Activated CD4-positive, alpha-beta T cell treated with anti-CD3 and anti-CD28 coated beads for 1 hour (primary cell): ENCODE results near the gene GTSE1.
"Not testable (repeated sequence)": the region's sequence is repeated elsewhere in the genome, so short reads cannot be mapped to it uniquely, and the experiment has no call there.

Source experiments
- DNase-seq: peaks from one replicate; pipeline ENCODE4 v3.0.0-alpha.2; 2020

GTSE1 gene, protein sequence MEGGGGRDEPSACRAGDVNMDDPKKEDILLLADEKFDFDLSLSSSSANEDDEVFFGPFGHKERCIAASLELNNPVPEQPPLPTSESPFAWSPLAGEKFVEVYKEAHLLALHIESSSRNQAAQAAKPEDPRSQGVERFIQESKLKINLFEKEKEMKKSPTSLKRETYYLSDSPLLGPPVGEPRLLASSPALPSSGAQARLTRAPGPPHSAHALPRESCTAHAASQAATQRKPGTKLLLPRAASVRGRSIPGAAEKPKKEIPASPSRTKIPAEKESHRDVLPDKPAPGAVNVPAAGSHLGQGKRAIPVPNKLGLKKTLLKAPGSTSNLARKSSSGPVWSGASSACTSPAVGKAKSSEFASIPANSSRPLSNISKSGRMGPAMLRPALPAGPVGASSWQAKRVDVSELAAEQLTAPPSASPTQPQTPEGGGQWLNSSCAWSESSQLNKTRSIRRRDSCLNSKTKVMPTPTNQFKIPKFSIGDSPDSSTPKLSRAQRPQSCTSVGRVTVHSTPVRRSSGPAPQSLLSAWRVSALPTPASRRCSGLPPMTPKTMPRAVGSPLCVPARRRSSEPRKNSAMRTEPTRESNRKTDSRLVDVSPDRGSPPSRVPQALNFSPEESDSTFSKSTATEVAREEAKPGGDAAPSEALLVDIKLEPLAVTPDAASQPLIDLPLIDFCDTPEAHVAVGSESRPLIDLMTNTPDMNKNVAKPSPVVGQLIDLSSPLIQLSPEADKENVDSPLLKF

DNA sequence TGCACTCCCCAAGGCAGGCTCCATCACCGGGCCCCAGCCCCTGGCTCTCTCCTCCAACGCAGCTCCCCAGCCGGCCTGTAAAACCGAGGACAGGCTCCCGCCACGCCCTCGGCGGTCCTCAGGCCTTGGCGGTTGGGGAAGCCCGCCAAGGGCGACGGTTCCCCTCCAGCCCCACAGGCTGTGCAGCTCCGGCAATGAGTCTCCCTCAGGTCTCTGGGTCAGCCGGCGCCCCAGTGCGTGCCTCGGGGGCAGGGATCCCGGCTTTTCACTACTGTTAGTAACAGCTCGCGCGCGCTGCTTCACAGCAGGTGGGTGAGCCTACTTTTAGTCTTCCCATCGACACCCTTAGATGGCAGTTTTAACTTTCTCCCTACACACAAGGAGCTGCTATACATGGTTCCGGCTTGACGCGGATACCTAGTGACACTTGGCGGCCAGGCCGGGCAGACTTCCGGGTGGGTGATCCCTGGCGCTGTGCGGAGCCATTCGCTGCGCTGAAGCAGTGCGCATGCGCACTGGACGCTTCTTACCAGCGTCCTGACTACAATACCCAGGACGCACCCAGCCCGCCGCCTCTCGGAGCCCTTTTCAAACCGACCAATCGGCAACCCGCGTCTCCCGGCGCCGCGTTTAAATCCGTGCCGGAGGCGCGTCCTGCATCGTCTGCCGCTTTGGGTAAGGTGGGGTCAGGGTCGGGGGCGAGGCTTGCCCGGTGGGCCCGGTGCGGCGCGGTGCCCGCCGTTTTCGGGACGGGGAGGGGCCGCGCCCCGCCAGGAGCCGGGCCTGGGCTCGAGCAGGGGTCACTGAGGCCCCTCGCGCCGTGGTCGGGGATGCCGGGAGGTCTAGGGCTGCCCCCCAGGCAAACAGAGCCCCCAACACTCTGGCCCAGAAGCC, at the start of gene GTSE1:
GTSE1 (plus strand) TSS at position 614 of the 894 bp plus-strand sequence. CDS start 531 bp downstream, outside the sequence.
- peak; percentile 96 for DNase-seq

DNA sequence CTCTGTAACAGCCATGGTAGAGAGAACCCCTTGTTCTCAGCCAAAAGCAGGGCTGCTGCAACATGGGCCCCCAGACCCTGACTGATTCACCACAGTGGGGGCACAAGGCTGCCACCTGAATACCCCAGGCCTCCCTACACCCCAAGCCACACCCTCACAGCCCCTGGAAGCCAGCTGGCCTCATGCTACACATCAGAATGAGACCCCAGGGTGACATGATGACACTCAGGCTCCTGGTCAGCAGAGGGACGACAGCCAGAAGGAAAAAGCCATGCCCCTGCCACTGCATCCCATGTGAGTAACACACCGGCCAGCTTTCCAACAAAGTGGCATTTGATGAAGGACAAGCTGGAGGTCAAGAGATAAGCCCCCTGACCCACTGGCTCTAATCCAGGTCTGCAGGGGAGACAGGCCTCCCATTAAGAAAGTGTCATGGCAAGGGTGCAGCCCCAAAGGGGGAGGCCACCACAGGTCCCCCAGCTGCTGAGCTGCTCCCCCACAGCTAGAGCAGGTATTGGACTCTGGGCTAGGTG, 49.2 kb upstream of the GTSE1 start:
- no peak for DNase-seq

DNA sequence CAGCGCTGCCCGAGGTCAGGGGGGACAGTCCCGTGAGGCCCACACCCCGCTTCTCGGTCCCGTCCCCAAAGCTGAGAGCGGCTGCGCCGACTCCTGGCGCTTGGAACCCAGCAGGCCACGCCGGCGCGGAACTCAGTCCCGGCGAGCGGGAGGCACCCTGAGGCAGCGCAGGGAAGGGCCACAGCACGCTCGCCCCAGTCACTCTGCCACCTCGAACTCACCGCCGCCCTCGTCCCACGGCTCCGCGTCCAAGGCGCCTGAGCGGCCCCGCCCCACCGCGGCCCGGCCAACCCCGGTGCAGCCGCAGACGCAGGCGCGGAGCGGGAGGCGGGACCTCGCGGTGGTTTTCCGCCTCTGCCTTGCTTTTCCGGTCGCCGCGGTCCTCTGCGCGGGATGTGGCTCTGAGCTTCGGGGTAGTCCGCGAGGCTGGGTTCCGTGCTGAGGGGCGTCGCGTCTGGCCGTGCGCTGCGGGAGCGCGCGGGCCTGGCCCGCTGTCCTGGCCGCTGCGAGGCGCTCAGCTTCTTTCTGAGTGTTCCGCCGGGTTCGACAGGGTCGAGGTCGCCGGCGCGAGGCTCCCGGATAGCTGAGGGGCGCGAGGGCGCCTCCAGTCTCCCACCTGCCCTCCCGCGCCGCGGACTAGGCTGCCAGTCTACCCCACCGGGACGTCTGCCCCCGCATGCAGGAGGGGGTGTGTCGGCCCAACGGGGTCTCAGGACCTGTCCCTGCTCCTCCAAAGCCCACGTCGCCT, 46.5 kb upstream of the GTSE1 start, which contains the start of gene CDPF1:
CDPF1 (minus strand) TSS at position 259 of the 748 bp plus-strand sequence. CDS start 2,009 bp downstream, outside the sequence.
- DNase-seq, result peak; percentile 86

DNA sequence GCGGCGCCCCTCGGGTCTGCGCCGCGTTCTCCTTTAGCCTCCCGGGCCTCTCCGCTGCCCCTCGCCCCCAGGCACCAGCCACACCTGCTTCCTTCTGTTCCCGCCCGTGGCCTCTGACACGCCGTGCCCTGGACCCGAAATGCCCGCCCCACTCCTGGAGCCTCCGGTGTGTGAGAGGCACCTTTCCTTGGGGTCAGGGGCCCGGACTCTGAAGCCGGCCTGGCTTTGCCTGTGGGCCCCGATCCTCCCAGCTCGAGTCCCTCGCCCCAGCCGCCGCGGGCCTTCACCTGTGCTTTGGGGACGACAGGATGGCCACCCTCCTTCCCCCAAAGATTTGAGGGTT, 45.9 kb upstream of the GTSE1 start:
- no peak for DNase-seq

DNA sequence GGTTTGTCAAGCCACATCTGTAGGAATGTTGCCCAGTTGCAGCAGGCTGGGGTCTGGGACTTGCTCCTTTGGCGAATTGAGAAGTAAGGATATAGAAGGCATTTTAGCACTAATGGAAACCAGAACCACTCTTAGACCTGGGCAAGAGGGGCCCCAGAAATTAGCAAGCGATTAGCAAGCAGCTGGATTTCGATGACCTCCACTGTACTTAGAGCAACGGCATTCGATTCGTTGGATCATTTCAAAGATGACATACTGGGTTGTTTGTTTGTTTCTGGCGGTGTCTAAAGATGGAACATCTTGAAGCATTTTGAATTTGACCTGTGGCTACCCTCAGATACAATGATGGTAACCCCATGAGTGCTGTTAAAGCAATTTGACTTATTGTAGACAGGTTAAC, 45.4 kb upstream of the GTSE1 start:
- DNase-seq, result no peak

DNA sequence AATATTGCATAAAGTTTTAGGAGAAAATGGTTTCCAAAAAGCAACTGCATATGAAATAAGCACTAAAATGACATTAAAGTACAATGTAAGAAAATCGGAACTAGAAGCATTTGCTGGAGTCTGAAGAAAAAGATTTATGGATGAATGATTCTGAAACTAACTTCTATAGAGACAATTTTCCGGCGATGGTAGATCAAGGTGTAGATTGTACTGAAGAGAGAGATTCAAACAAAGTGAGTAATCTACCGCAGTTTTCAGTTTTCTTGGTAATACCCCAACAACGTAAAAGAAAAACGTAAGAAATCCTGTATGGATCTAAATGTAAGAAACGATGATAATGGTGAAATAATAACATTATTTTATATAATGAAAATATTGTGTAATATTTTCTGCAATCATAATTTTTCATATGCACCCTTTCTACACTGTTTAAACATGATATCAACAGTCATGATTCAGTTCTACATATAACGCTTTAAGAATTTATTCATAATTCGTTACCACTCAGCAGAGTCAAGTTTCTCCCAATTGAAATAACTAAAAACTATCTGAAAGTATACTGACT, 44.8 kb upstream of the GTSE1 start:
- no peak for DNase-seq

DNA sequence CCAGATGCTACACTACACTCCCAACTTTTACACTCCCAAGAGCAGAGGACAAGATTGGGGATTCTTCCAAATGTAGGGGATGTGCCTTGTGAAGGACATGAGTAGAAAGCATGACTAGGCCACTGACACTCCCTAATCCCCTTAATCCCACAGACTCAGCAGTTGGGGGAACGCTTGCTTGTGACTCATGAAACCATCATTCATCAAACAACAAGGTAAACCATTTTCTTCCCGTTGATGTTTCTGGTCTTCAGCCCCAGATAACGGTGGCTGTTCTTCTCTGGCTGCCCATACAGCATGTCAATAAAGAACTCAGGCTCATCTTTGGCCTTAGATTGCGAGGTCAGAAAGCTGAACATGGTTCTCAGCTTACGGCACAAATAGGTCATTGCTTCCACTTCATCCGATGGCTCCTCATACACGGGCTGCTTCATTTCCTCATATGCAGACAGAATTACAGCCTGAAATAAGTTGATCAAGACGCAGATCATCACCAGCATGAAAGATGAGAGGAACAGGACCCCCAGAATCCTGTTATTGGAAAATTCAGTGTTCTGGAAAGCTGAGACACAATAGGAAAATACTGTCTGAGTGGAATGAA, 40.2 kb upstream of the GTSE1 start:
- DNase-seq, result no peak

DNA sequence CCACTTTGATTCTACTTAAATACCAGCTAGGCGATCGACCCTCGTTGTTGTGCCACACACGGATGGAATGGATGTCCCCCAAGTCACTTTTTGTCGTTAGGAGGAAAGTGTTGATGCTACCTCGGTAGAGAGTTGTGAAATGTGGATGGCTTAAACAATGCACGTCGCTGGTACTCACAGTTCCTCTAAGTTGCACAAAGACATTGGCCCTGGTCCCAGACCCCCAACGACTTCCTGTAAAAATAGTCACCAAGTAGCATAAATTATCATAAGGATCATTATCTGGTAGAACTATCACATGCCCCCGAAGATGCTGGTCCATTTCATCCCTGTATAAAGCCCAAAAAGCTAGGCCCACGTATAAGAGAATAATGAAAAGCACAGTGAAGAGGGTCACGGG, 37.3 kb upstream of the GTSE1 start:
- DNase-seq, result no peak

DNA sequence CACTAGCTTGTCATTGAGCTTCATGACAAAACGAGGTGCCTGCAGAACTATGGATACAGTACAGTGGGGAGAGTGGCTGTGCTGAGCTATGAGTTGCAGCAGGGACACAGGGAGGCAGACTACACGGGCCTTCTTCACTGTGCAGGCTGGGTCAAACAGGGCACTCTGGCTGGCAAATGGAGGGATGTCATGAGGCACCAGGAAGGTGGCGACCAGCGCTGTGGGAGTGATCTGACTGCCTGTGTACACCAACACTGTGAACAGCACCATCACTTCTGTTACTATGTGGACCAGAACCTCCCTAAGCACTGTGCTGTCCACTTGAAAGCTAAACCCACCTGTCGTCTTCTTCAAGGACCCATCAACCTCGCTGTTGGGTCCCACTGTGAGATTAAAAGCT, 36.6 kb upstream of the GTSE1 start:
- no peak for DNase-seq

DNA sequence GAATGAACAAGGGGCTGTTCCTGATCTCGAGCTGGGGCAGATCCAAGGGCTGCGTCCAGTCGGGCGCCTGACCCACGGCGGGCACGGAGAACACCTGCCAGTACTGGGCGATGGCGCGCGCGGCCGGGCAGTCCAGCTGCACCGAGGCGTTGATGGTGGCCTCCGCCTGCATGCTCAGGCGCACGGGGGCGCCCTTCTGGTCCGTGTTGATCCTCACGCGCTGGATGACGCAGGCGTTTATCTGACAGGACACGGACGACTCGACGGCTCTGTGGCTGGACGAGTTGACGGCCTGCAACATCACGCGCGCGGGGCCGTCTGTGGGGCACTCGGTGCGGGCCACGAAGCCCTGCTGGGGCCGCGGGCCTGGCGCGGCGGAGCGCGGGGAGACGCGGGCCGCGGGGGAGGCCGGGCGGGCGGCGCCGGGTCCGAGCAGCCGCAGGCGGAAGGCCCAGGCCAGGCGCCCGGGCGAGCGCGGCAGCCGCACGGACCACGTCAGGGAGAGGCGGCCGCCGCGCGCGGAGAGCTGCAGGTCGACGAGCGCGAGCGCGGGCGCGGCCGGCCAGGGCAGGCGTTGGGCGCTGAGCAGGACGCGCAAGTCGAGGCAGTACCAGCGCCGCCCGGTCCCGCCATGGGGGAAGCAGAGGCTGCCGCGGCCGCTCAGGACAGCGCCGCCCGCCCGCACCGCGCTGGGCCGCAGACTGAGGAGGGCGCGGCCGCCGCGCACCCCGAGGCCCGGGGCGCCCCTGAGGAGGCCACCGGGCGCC, 34.0 kb upstream of the GTSE1 start:
- no peak for DNase-seq

DNA sequence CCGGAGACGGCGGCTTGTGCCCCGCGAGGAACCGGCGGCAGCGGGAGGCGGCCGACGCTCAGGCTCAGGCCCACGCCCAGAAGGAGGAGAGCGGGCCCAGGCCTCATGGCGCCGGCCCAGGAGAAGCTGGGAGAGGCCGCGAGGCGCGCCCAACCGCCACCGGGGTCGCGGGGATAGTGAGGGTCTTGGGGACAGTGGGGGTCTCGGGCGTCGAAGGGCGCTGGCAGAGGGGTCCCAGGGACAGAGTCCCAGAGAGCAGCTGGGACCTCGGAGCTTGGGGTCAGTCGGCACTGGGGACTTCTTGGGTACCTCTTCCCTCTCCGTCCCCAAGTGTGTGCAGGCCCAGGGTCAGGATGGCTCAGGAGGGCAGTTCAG, 33.5 kb upstream of the GTSE1 start, which contains the start of gene PKDREJ:
PKDREJ (minus strand) TSS at position 128 of the 375 bp plus-strand sequence; CDS start at position 107, 21 bp downstream.
- DNase-seq, result no peak

DNA sequence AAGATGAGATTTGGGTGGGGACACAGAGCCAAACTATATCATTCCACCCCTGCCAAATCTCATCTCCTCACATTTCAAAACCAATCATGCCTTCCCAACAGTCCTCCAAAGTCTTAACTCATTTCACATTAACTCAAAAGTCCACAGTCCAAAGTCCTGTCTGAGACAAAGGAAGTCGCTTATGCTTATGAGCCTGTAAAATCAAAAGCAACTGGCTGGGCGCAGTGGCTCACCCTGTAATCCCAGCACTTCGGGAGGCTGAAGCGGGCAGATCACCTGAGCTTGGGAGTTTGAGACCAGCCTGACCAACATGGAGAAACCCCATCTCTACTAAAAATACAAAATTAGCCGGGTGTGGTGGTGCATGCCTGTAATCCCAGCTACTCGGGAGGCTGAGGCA, 32.1 kb upstream of the GTSE1 start:
- not testable (repeated sequence) for DNase-seq

DNA sequence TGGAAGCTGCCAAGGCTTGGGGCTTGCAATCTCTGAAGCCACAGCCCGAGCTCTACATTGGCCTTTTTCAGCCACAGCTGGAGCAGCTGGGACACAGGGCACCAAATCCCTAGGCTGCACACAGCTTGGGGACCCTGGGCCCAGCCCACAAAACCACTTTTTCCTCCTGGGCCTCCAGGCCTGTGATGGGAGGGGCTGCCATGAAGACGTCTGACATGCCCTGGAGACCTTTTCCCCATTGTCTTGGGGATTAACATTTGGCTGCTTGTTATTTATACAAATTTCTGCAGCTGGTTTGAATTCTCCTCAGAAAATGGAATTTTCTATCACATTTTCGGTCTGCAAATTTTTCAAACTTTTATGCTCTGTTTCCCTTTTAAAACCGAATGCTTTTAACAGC, 31.0 kb upstream of the GTSE1 start:
- DNase-seq, result not testable (repeated sequence)

DNA sequence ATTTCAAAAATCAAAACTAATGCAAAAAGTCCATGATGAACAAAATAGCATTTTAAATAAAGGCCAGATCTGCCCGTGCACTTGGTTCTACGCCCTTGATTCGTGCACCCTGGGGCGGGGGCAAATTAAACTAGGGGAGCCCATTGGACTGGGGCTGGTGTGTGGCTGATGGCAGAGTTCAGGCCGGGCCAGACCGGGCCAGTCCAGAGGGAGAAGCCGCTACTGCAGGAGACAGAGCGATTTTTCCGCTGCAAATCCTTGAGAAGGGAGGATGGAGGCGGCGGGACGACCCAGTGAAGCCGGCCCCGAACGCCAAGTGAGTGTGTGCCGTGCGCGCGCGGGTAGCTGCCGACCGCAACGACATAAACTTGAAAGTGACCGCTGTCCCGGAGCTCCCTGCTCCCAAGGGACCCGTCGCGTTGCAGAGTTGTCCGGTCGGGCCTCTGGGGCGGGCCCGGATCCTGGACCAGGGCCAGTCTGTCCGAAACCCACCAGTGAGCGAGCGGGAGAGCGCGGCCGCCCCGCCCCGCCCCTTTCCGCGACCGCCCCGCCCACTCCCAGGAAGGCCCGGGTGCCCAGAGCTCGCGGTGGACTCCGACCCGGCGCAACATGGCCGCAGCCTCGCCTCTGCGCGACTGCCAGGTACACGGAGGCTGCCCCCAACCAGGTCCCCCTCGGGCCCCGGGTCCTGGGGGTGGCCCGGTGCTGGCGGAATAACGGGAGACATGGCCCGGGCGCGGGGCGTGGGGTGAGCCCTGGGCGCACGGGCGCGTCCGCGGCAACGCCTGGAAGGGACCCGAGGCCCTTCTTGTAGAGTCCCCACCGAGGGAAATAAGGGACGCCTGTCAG, 29.0 kb upstream of the GTSE1 start, which contains the start of gene TTC38:
TTC38 (plus strand) TSS at position 578 of the 849 bp plus-strand sequence; CDS start at position 610, 32 bp downstream.
- peak; percentile 36 for DNase-seq

DNA sequence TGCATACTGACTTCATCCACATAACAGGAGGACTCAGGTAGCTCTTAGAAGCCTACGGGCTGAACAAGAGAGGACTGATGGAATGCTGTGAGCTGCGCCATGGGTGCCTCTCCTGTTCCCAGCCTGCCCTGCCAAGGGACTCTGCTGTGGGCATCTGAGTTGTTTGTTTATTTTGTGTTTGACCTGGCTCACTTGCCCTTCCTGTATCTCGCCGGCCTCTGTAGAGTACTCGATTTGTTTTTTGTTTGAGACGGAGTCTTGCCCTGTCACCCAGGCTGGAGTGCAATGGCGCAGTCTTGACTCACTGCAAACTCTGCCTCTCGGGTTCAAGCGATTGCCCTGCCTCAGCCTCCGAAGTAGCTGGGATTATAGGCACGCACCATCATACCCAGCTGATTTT, 27.1 kb upstream of the GTSE1 start:
- DNase-seq, result no peak

DNA sequence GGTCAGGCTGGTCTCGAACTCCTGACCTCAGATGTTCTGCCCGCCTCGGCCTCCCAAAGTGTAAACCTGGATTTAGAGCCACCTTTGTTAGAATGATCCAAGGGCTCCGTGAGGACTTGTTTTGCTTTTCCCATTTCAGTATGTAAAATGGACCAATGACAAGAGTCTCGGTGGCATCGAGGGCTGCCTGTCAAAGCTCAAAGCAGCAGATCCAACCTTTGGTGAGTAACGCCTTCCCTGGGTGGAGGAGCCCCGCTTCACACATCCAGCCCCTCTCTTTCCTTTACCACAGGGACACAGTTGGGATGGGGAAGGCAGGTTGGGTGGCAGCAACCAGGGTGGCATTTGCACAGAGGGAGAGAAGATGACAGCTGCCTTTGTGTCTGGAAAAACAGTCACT, 24.5 kb upstream of the GTSE1 start:
- DNase-seq, result no peak

DNA sequence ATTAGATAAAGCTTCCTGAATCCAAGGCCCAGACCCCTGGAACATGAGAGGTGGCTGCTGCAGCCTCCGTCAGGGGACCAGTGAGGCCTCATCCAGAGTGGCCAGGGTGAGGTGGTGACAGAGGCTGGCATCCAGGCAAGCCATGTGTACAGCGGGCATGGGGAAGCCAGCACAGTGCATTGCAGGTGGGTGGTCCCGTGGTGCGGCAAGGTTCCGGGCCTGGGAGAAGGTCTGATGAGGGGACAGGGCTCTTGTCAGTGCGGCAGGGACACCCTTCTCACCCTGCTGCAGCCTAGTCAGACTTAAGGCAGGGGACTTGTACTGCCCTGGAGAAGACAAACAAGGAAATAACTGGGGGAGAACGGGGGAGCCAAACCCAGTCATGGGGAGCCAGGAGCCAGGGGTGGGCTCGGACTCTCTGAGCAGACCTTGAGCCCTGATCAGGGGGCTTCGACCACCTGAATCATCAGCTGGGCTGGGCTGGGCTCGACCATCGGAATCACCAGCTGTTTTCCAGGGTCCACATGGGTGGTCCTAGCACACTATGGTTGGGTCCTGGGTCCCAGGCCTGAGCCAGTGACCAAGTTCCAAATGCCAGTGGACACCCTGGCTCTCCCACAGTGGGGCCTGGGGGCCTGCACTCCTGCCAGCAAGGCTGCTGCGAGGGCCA, 23.8 kb upstream of the GTSE1 start:
- DNase-seq, result no peak

DNA sequence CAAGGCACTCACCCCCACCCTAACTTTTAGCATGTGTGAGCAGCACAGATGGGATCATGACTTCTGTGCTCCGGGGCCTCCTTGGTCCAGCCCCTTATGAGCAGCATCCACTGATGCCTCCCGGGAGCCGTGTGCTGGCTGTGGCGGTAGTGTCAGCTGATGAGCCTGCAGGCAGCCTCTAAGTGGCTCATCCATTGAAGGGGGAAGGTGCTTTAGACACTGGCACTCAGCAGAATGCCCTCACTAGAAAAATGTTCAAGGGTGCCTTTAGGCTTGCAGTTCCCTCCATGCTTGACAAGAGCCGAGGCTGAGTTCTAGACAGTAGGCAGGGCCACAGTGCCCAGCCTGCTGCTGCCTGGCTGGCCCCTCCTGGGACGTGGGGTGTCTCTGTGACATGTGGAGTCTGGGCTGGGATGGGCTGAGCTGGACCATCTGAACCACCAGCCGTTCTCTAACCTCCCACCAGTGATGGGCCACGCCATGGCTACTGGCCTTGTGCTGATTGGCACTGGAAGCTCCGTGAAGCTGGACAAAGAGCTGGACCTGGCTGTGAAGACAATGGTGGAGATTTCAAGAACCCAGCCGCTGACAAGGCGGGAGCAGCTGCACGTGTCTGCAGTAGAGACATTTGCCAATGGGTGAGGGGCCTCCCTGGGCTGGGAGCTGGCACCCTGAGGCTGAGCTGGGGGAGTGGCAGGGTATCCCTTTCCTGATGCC, 23.1 kb upstream of the GTSE1 start:
- DNase-seq, result no peak
